Calu3 (cell line): ENCODE measurements around the gene NLRP12. TPM values are rescaled to one million over a fixed set of nuclear protein-coding genes. Genes with fewer than 3 reads are reported as not detected.

Experiments
- BruUV-seq: library from RNA; stranded (reverse); fragments of 400-500 nt; replicated peaks from 2 replicates; lab custom pipeline; 2021; lab: Mats Ljungman, UMichigan
- CTCF ChIA-PET: fragments of 300-600 bp; sonication (Branson Sonifier 250); formaldehyde crosslinking; loops from one replicate; lab custom pipeline; 2022; ENCODE audit warnings: antibody characterized with exemption; lab: Charles Lee
- DNase-seq: peaks from one replicate; pipeline ENCODE4 v3.0.0; 2022
- H3K27ac Mint-ChIP-seq: one replicate; pipeline ENCODE4 v1.8.0; 2022; ENCODE audit warnings: mixed read lengths; ENCODE audit not compliant: unreplicated experiment
- H3K27me3 Mint-ChIP-seq: one replicate; pipeline ENCODE4 v1.8.0; 2022; ENCODE audit warnings: mixed read lengths; ENCODE audit not compliant: unreplicated experiment
- H3K36me3 Mint-ChIP-seq: one replicate; pipeline ENCODE4 v1.8.0; 2022; ENCODE audit warnings: mild to moderate bottlenecking, moderate library complexity, mixed read lengths; ENCODE audit not compliant: insufficient read depth, unreplicated experiment
- H3K4me1 Mint-ChIP-seq: one replicate; pipeline ENCODE4 v1.8.0; 2022; ENCODE audit warnings: mild to moderate bottlenecking, low read depth, mixed read lengths; ENCODE audit not compliant: unreplicated experiment
- H3K4me3 Mint-ChIP-seq: one replicate; pipeline ENCODE4 v1.8.0; 2022; ENCODE audit warnings: mild to moderate bottlenecking, low read depth, moderate library complexity, mixed read lengths; ENCODE audit not compliant: unreplicated experiment
- H3K9me3 Mint-ChIP-seq: one replicate; pipeline ENCODE4 v1.8.0; 2022; ENCODE audit warnings: low read depth, mixed read lengths; ENCODE audit not compliant: unreplicated experiment
- CTCF ChIP-seq: fragments of 200-600 bp; IDR thresholded peaks from one replicate; pipeline ENCODE4 v1.8.0; 2022; ENCODE audit warnings: antibody characterized with exemption; ENCODE audit not compliant: unreplicated experiment
- intact Hi-C: fragments of 100-400 bp; cut with micrococcal nuclease; formaldehyde crosslinking; loops from one replicate; pipeline ENCODE4 v1.10.0; 2022; ENCODE audit not compliant: unreplicated experiment
- total RNA-seq: library from RNA; stranded (reverse); gene quantifications from 2 replicates; pipeline ENCODE4 v1.2.3, GENCODE V29; 2022

Gene NLRP12
- total RNA-seq, 1 experiment from 2014 or later: not detected

DNA sequence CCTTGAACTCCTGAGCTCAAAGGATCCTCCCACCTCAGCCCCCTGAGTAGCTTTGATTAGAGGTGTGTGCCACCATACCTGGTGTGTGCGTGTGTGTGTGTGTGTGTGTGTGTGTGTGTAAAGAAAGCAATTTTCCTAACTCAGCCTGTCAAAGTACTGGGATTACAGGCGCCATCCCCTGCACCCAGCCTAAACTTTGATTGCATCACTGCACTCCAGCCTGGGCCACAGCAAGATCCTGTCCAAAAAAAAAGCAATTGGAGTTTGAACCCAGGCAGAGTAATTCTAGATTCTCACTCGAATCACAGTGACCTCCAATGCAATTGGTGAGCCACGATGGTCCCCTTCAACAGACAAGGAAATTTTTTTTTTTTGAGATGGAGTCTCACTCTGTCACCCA lies 29.1 kb downstream of the NLRP12 start:
- BruUV-seq: no TSS peak
- Mint-ChIP-seq H3K27me3 (no peaks in the 10 kb centered on the region), H3K4me1 (no peaks in the 10 kb centered on the region), H3K4me3 (no peak overlapping the region), H3K27ac (no peak overlapping the region), H3K9me3 (no peaks in the 10 kb centered on the region), H3K36me3 (no peaks in the 10 kb centered on the region)
- CTCF ChIA-PET: no interaction called here
- DNase-seq: no peak
- intact Hi-C loops: no loop called here
- TF ChIP-seq CTCF: no peak

DNA sequence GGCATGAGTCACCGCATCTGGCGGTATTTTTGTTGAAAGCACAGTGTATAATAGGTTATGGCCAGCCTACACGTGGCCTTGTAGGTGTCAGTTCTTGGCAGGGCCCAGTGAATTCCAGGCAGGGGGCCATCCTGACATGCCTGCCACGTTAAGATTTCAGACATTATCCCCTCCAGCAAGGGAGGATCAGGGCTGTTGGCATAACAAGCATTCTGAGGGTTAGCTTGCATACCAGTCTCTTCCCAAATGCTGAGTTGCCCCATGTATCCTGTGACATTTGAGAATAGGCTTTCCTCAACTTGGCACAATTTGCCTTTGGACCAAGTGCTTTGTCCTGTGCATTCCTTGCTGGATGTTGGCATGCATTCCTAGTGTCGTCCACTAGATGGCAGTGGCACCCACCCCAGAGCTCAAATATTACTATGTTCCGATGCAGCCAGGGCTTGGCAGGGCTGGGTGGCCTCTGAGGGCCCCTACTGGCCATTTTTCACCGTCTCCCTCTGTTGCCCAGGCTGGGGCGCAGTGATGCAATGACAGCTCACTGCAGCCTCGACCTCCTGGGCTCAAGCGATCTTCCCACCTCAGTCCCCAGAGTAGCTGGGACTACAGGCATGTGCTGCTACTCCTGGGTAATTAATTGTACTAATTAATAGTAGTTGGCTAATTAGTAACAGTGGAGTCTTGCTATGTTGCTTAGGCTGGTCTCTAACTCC lies 31.2 kb downstream of the NLRP12 start:
- H3K9me3 Mint-ChIP-seq: no peaks in the 10 kb centered on the region

GRCh38 chr19:53789708-53790678 lies 34.1 kb downstream of the NLRP12 start:
- BruUV-seq: no TSS peak
- H3K4me3 Mint-ChIP-seq: no peak overlapping the region
- CTCF ChIA-PET: interaction anchor here (1.1 kb wide), 1 partner anchor 15 kb away, joined by 3 read pairs; no protein-coding TSS in a partner anchor

More for the DNA sequence above, 31.2 kb downstream of the NLRP12 start:
- CTCF ChIA-PET: interaction anchor here (0.5 to 3.5 kb wide), 27 partner anchors 10 to 597 kb away, joined by 3 to 19 read pairs (median 4); partner anchors contain the start of genes CNOT3, MBOAT7, PRKCG and TSEN34
- Mint-ChIP-seq H3K4me1 (no peaks in the 10 kb centered on the region), H3K27me3 (no peaks in the 10 kb centered on the region), H3K27ac (no peak overlapping the region), H3K4me3 (no peak overlapping the region), H3K36me3 (no peaks in the 10 kb centered on the region)
- intact Hi-C loops: loop anchor here (1.0 to 5.0 kb wide), 2 partner anchors 238 to 596 kb away; no protein-coding TSS in a partner anchor
- TF ChIP-seq CTCF: peak; percentile 98
- DNase-seq: peak; percentile 94
- BruUV-seq: no TSS peak

More at GRCh38 chr19:53789708-53790678, 34.1 kb downstream of the NLRP12 start:
- intact Hi-C loops: loop anchor here (5.0 kb wide), 1 partner anchor 593 kb away; no protein-coding TSS in a partner anchor
- Mint-ChIP-seq H3K4me1 (no peaks in the 10 kb centered on the region), H3K9me3 (no peaks in the 10 kb centered on the region), H3K36me3 (no peaks in the 10 kb centered on the region), H3K27ac (no peak overlapping the region), H3K27me3 (no peaks in the 10 kb centered on the region)
- no peak for DNase-seq
- TF ChIP-seq CTCF: no peak
